ENCODE measurements around the gene DPYD.

DNA sequence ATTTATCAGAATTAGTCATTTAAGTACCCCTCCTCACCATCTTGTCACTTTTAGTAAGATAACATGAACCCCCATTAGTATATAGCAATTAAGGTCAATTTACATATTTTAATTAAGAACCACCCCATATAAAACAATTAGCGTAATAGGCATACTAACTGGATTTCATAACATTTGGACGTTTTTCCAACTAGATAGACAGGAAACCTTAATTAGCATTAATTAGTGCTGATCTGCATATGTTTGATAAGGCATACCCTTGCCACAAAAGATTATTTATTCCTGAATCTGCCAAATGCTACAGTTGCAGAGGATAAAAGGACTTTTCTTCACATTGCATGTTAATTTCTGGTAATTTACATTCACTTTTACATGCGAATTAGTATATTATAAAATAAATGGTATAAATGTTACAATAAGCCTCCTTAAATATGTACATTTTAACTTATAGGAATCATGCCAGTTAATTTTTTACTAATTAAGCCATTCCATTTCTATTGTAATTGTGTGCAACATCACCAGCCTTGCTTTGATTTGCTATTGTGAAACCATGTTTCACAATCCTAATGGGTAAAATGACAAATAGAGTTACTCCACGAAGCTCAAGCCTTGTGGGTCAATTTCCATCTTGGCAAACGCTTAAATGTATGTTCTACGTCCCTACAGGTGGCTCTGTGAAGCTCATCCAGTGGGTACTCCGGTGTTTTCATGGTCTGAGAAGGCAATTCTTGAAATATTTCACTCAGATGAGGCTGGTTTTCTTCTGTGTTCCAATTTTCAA, 469.6 kb downstream of the DPYD start:
- TF ChIP-seq CTCF (conservative IDR thresholded peaks at IDR 0.05; ENCODE audit: low read length) (no peak), EZH2phosphoT487 (IDR thresholded peaks at IDR 0.05; ENCODE audit: borderline replicate concordance) (no peak)

Measured in Loucy (cell line).